ENCODE results near the gene KCTD2. TPM values are rescaled to one million over a fixed set of nuclear protein-coding genes. Genes with fewer than 3 reads are reported as not detected.

Gene KCTD2
- polyA plus RNA-seq, 1 of the 3 experiments (the other 2 are of a cell fraction), result 27.5 TPM

- no peaks in the 10 kb centered on the region for H3K9me3 ChIP-seq
- H3K9ac ChIP-seq, result no peak overlapping the region; the same call in 1 of the 2 replicates
- H3K9me2 ChIP-seq, result no peaks in the 10 kb centered on the region
- peak; percentile 94 for DNase-seq
- H3F3A ChIP-seq (replicated peaks; ENCODE audit: insufficient read depth), result peaks cover 15% of the 10 kb centered on the region
- H3K4me1 ChIP-seq (ENCODE audit: control insufficient read depth in 1 of 2, insufficient read depth in 2 of 2, low read depth in 1 of 2, low read length in 1 of 2), result peaks cover 0 to 15% of the 10 kb centered on the region in 2 experiments; a peak in 1 of 4 replicates
- H2AFZ ChIP-seq (ENCODE audit: low read depth), result peak overlapping the region; percentile 80; the same call in 1 of the 2 replicates
- no peak overlapping the region; a peak in 1 of 4 replicates for H3K27ac ChIP-seq (ENCODE audit: low read depth in 2 of 2, low read length in 1 of 2)
- peaks cover 0 to 9% of the 10 kb centered on the region in 2 experiments for H3K36me3 ChIP-seq (replicated peaks in 1 of 2; ENCODE audit: control insufficient read depth in 1 of 2, insufficient read depth in 2 of 2, low read length in 1 of 2)
- H3K4me3 ChIP-seq (ENCODE audit: low read depth in 2 of 2, low read length in 1 of 2), result peak overlapping the region in 1 of 2 experiments; percentile 40; a peak in 1 of 4 replicates
- WGBS (ENCODE audit: low lambda C conversion rate), result 32% methylated on average over 22 of the region's 22 CpGs
- peak overlapping the region; percentile 48; the same call in 1 of the 2 replicates for H3K4me2 ChIP-seq
- H4K20me1 ChIP-seq (ENCODE audit: insufficient read depth), result no peaks in the 10 kb centered on the region
- ChIA-PET POLR2A (interaction anchor here (1.0 to 2.3 kb wide), 8 partner anchors 10 to 152 kb away, joined by 3 to 22 read pairs (median 6); partner anchors contain the start of genes NT5C and SUMO2), CTCF (interaction anchor here (0.6 to 11.4 kb wide), 89 partner anchors 9 to 520 kb away, joined by 3 to 422 read pairs (median 6); partner anchors contain the start of genes ATP5PD, FDXR, GGA3 and GRB2)
- TF ChIP-seq CTCF (IDR thresholded peaks at IDR 0.05), result peak; percentile 99
- peak; percentile 90 for TF ChIP-seq SMC3 (IDR thresholded peaks at IDR 0.05; ENCODE audit: low read depth, low read length)
- TF ChIP-seq MXI1 (IDR thresholded peaks at IDR 0.05; ENCODE audit: low read depth, low read length), result peak; percentile 58; the same call in 1 of the 2 replicates
- TF ChIP-seq RAD21 (IDR thresholded peaks at IDR 0.05; ENCODE audit: low read length), result peak; percentile 95
- TF ChIP-seq SIN3A (IDR thresholded peaks at IDR 0.05; ENCODE audit: borderline replicate concordance, low read depth, low read length), result no peak; the same call in 1 of the 2 replicates
- peak; percentile 58; the same call in 1 of the 2 replicates for TF ChIP-seq MAX (IDR thresholded peaks at IDR 0.05; ENCODE audit: low read depth)
- TF ChIP-seq GABPA (IDR thresholded peaks at IDR 0.05; ENCODE audit: low read depth), result no peak
- no peaks in the 10 kb centered on the region for H3K27me3 ChIP-seq (ENCODE audit: insufficient read depth)
- H3K79me2 ChIP-seq (ENCODE audit: insufficient read depth), result peaks cover 21% of the 10 kb centered on the region; the same call in 1 of the 2 replicates
Observed at GRCh38 chr17:75113798-75114551, 67.0 kb downstream of the KCTD2 start.

GRCh38 chr17:75114552-75115314 lies 67.7 kb downstream of the KCTD2 start:
- POLR2A ChIA-PET, result interaction anchor here (1.0 to 2.3 kb wide), 8 partner anchors 10 to 153 kb away, joined by 3 to 22 read pairs (median 6); partner anchors contain the start of genes NT5C and SUMO2
- TF ChIP-seq JUND (IDR thresholded peaks at IDR 0.05) (no peak), USF2 (IDR thresholded peaks at IDR 0.05; ENCODE audit: borderline replicate concordance, low read depth, low read length) (no peak), IRF3 (IDR thresholded peaks at IDR 0.05; ENCODE audit: low read depth, low read length) (no peak), TAF1 (IDR thresholded peaks at IDR 0.05; ENCODE audit: borderline replicate concordance, low read depth, low read length) (no peak), MXI1 (IDR thresholded peaks at IDR 0.05; ENCODE audit: low read depth, low read length) (no peak), ZBTB33 (IDR thresholded peaks at IDR 0.05; ENCODE audit: borderline replicate concordance, low read depth) (no peak), CHD2 (IDR thresholded peaks at IDR 0.05; ENCODE audit: low read length, partially characterized antibody) (no peak), RXRA (IDR thresholded peaks at IDR 0.05; ENCODE audit: borderline replicate concordance, low read depth) (no peak), TCF12 (IDR thresholded peaks at IDR 0.05) (no peak), RAD21 (IDR thresholded peaks at IDR 0.05; ENCODE audit: low read length) (no peak), FOSL2 (IDR thresholded peaks at IDR 0.05; ENCODE audit: borderline replicate concordance, low read depth) (no peak)

More at GRCh38 chr17:75114552-75115314, 67.7 kb downstream of the KCTD2 start:
- Histone ChIP-seq H3K4me3 (ENCODE audit: low read depth in 2 of 2, low read length in 1 of 2) (no peak overlapping the region), H3K27ac (ENCODE audit: low read depth in 2 of 2, low read length in 1 of 2) (no peak overlapping the region), H3K27me3 (ENCODE audit: insufficient read depth) (no peaks in the 10 kb centered on the region), H3K79me2 (ENCODE audit: insufficient read depth) (peaks cover 21% of the 10 kb centered on the region; the same call in 1 of the 2 replicates), H3K9me2 (no peaks in the 10 kb centered on the region), H3K4me2 (peak overlapping the region; percentile 48; the same call in 1 of the 2 replicates), H3K9ac (no peak overlapping the region), H3K36me3 (replicated peaks in 1 of 2; ENCODE audit: control insufficient read depth in 1 of 2, insufficient read depth in 2 of 2, low read length in 1 of 2) (peaks cover 0 to 9% of the 10 kb centered on the region in 2 experiments), H2AFZ (ENCODE audit: low read depth) (peak overlapping the region; percentile 80; the same call in 1 of the 2 replicates), H4K20me1 (ENCODE audit: insufficient read depth) (no peaks in the 10 kb centered on the region), H3F3A (replicated peaks; ENCODE audit: insufficient read depth) (peaks cover 15% of the 10 kb centered on the region), H3K9me3 (no peaks in the 10 kb centered on the region), H3K4me1 (ENCODE audit: control insufficient read depth in 1 of 2, insufficient read depth in 2 of 2, low read depth in 1 of 2, low read length in 1 of 2) (peaks cover 0 to 12% of the 10 kb centered on the region in 2 experiments; a peak in 1 of 4 replicates)
- CTCF ChIA-PET, result interaction anchor here (0.6 to 11.4 kb wide), 84 partner anchors 10 to 519 kb away, joined by 3 to 422 read pairs (median 6); partner anchors contain the start of genes ATP5PD, FDXR, GGA3 and GRB2
- peak; percentile 9 for DNase-seq
- WGBS (ENCODE audit: low lambda C conversion rate), result 80% methylated on average over 19 of the region's 19 CpGs
